GM23338 (cell line): ENCODE measurements around the gene TSEN2. TPM values are rescaled to one million over a fixed set of nuclear protein-coding genes. Genes with fewer than 3 reads are reported as not detected.

ENCODE experiments used
- ATAC-seq: fragments of 200-7000 bp; cut with Tn5 transposase; 3 replicates; pipeline ENCODE4 v1.9.1; 2020
- DNase-seq: peaks from one replicate; pipeline ENCODE4 v3.0.0-alpha.2; 2015; ENCODE audit warnings: low spot score
- H2AFZ ChIP-seq: fragments of 200-600 bp; sonication (generic); 2 replicates; pipeline ENCODE4 v1.8.0; 2016; ENCODE audit warnings: antibody characterized with exemption, mild to moderate bottlenecking, moderate library complexity
- H3F3A ChIP-seq: fragments of 200-600 bp; sonication (generic); replicated peaks from 2 replicates; pipeline ENCODE4 v1.8.0; 2017; ENCODE audit warnings: antibody characterized with exemption, mixed run types, low read depth
- H3K27ac ChIP-seq: fragments of 200-600 bp; sonication (generic); 2 replicates; pipeline ENCODE4 v1.6.1; 2016; ENCODE audit warnings: low read depth
- H3K27me3 ChIP-seq: fragments of 200-600 bp; sonication (generic); 2 replicates; pipeline ENCODE4 v1.8.0; 2016; ENCODE audit warnings: mild to moderate bottlenecking, mixed run types, moderate library complexity; ENCODE audit not compliant: insufficient read depth
- H3K36me3 ChIP-seq: fragments of 200-600 bp; sonication (generic); 2 replicates; pipeline ENCODE4 v1.8.0; 2016; ENCODE audit warnings: mild to moderate bottlenecking; ENCODE audit not compliant: insufficient read depth
- H3K4me1 ChIP-seq: fragments of 200-600 bp; sonication (generic); 2 replicates; pipeline ENCODE4 v1.8.0; 2016; ENCODE audit warnings: mild to moderate bottlenecking, moderate library complexity; ENCODE audit not compliant: insufficient read depth
- H3K4me2 ChIP-seq: fragments of 200-600 bp; sonication (generic); 2 replicates; pipeline ENCODE4 v1.7.1; 2017; ENCODE audit warnings: mixed run types
- H3K4me3 ChIP-seq: fragments of 200-600 bp; sonication (generic); 2 replicates; pipeline ENCODE4 v1.6.1; 2016; ENCODE audit warnings: mixed run types
- H3K79me2 ChIP-seq: fragments of 200-600 bp; sonication (generic); replicated peaks from 2 replicates; pipeline ENCODE4 v1.8.0; 2017; ENCODE audit warnings: mild to moderate bottlenecking; ENCODE audit not compliant: insufficient read depth
- H3K9me2 ChIP-seq: fragments of 200-600 bp; sonication (generic); 2 replicates; pipeline ENCODE4 v1.8.0; 2017; ENCODE audit not compliant: insufficient read depth
- H4K20me1 ChIP-seq: fragments of 200-600 bp; sonication (generic); replicated peaks from 2 replicates; pipeline ENCODE4 v1.8.0; 2017; ENCODE audit warnings: mild to moderate bottlenecking; ENCODE audit not compliant: insufficient read depth
- H3K27ac Mint-ChIP-seq: 2 replicates; pipeline ENCODE4 v1.8.0; 2020; ENCODE audit warnings: inconsistent platforms, mild to moderate bottlenecking, moderate library complexity, mixed read lengths
- H3K27me3 Mint-ChIP-seq: 3 replicates; pipeline ENCODE4 v1.8.0; 2022; ENCODE audit warnings: low read depth, mild to moderate bottlenecking, moderate library complexity, mixed read lengths, inconsistent platforms; ENCODE audit not compliant: insufficient read depth, poor library complexity
- H3K36me3 Mint-ChIP-seq: 3 replicates; pipeline ENCODE4 v1.8.0; 2021; ENCODE audit warnings: low read depth, mild to moderate bottlenecking, inconsistent platforms, moderate library complexity, mixed read lengths
- H3K4me1 Mint-ChIP-seq: 3 replicates; pipeline ENCODE4 v1.8.0; 2020; ENCODE audit warnings: mild to moderate bottlenecking, inconsistent platforms, mixed read lengths
- H3K4me3 Mint-ChIP-seq: 3 replicates; pipeline ENCODE4 v1.8.0; 2021; ENCODE audit warnings: moderate library complexity, mild to moderate bottlenecking, inconsistent platforms, mixed read lengths
- H3K9me3 Mint-ChIP-seq: 3 replicates; pipeline ENCODE4 v1.8.0; 2020; ENCODE audit warnings: moderate library complexity, mild to moderate bottlenecking, inconsistent platforms, mixed read lengths
- CREB1 ChIP-seq: fragments of 250-450 bp; sonication (Bioruptor Pico); IDR thresholded peaks from 2 replicates; pipeline ENCODE4 v1.5.0; 2020; ENCODE audit warnings: low read depth, mild to moderate bottlenecking, moderate library complexity
- ETS1 ChIP-seq: IDR thresholded peaks from 2 replicates; pipeline ENCODE4 v1.6.1; 2016; ENCODE audit warnings: antibody characterized with exemption
- EZH2 ChIP-seq: fragments of 200-600 bp; sonication (generic); IDR thresholded peaks from one replicate; pipeline ENCODE4 v1.8.0; 2017; ENCODE audit warnings: antibody characterized with exemption, mild to moderate bottlenecking, low read depth; ENCODE audit not compliant: unreplicated experiment
- EZH2phosphoT487 ChIP-seq: fragments of 200-600 bp; sonication (generic); IDR thresholded peaks from one replicate; pipeline ENCODE4 v1.8.1; 2018; ENCODE audit warnings: antibody characterized with exemption; ENCODE audit not compliant: unreplicated experiment
- NANOG ChIP-seq: IDR thresholded peaks from 2 replicates; pipeline ENCODE4 v1.6.1; 2016; ENCODE audit warnings: antibody characterized with exemption, borderline replicate concordance
- POLR2AphosphoS5 ChIP-seq: IDR thresholded peaks from 2 replicates; pipeline ENCODE4 v1.6.1; 2016; ENCODE audit warnings: antibody characterized with exemption, low read depth
- ZNF114 ChIP-seq: fragments of 250-450 bp; sonication (Bioruptor Pico); IDR thresholded peaks from 2 replicates; pipeline ENCODE4 v1.5.0; 2020; ENCODE audit warnings: mild to moderate bottlenecking, moderate library complexity
- ZNF331 ChIP-seq: fragments of 250-450 bp; sonication (Bioruptor Pico); IDR thresholded peaks from 2 replicates; pipeline ENCODE4 v1.5.0; 2020; ENCODE audit warnings: low read depth, mild to moderate bottlenecking, moderate library complexity
- polyA plus RNA-seq: library from polyadenylated mRNA; unstranded; fragments of >200 nt; fragmentation: Nextera tagmentation; extraction: Ambion mirVana; gene quantifications from 2 replicates; pipeline ENCODE4 v1.2.1, GENCODE V29; 2016
- total RNA-seq: library from RNA; depleted of rRNA; stranded (reverse); fragments of >200 nt; shearing (Covaris generic); gene quantifications from 2 replicates; pipeline ENCODE4 v1.2.3, GENCODE V29; 2014
- TF ChIP-seq, protein P1 (sequence below), 2 experiments: fragments of 200-600 bp in 1 of 2; sonication (generic) in 1 of 2; conservative IDR thresholded peaks; 2 replicates each; pipeline versions ENCODE4 v1.5.1 to v1.6.1; 2016 to 2017; ENCODE audit warnings: antibody characterized with exemption in 2 of 2, low read depth in 2 of 2, mild to moderate bottlenecking in 2 of 2, moderate library complexity in 1 of 2
- TF ChIP-seq, protein P2 (sequence below): IDR thresholded peaks from one replicate; pipeline ENCODE4 v1.6.1; 2018; ENCODE audit warnings: antibody characterized with exemption; ENCODE audit not compliant: unreplicated experiment

The TSEN2 gene
- total and polyA plus RNA-seq, 2 experiments from 2014 or later, result 27.7 to 30.0 TPM

DNA sequence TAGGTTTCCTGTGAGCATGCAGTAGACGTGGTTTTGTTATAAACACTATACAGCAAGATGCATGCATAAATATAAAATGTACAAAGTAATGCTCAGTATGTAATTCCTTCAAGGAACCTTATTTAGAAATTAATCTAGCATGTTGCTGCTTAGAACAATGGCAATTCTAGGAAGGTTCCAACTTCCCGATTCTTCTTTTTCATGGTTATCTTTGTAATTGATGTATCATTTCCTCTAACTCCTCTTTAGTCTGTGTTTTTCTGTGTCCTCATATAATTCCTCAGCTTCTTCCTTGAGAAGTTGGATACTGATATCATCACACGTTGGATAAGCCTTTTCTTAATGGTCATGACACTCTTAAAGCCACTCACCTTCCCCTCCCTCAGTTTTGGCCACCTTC lies 3.5 kb downstream of the TSEN2 start (continued):
- TF ChIP-seq, protein P1, sequence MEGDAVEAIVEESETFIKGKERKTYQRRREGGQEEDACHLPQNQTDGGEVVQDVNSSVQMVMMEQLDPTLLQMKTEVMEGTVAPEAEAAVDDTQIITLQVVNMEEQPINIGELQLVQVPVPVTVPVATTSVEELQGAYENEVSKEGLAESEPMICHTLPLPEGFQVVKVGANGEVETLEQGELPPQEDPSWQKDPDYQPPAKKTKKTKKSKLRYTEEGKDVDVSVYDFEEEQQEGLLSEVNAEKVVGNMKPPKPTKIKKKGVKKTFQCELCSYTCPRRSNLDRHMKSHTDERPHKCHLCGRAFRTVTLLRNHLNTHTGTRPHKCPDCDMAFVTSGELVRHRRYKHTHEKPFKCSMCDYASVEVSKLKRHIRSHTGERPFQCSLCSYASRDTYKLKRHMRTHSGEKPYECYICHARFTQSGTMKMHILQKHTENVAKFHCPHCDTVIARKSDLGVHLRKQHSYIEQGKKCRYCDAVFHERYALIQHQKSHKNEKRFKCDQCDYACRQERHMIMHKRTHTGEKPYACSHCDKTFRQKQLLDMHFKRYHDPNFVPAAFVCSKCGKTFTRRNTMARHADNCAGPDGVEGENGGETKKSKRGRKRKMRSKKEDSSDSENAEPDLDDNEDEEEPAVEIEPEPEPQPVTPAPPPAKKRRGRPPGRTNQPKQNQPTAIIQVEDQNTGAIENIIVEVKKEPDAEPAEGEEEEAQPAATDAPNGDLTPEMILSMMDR (conservative IDR thresholded peaks at IDR 0.05; ENCODE audit: low read depth in 2 of 2), result no peak

- Mint-ChIP-seq H3K4me1 (peaks cover 15% of the 10 kb centered on the region), H3K9me3 (no peaks in the 10 kb centered on the region), H3K36me3 (peaks cover 38% of the 10 kb centered on the region), H3K27me3 (peaks cover 6% of the 10 kb centered on the region), H3K4me3 (no peak overlapping the region), H3K27ac (peak overlapping the region; percentile 41; the same call in 1 of the 2 replicates)
- H4K20me1 ChIP-seq, result peaks cover 12% of the 10 kb centered on the region; the same call in 1 of the 2 replicates
- no peak for TF ChIP-seq NANOG
- TF ChIP-seq EZH2, result no peak
- ATAC-seq (no peak), DNase-seq (no peak)
- peaks cover 31% of the 10 kb centered on the region for H3K36me3 ChIP-seq
- no peak overlapping the region for H3K4me3 ChIP-seq
- no peak overlapping the region for H3K4me2 ChIP-seq
- H3K79me2 ChIP-seq, result peaks cover 39% of the 10 kb centered on the region
- H3F3A ChIP-seq, result no peaks in the 10 kb centered on the region
- no peak overlapping the region for H2AFZ ChIP-seq
- no peaks in the 10 kb centered on the region for H3K9me2 ChIP-seq
- H3K4me1 ChIP-seq, result peaks cover 10% of the 10 kb centered on the region; the same call in 1 of the 2 replicates
- peak overlapping the region; percentile 26; the same call in 1 of the 2 replicates for H3K27ac ChIP-seq
- H3K27me3 ChIP-seq, result no peaks in the 10 kb centered on the region
Observed at GRCh38 chr3:12489368-12489767, 5.1 kb downstream of the TSEN2 start.

DNA sequence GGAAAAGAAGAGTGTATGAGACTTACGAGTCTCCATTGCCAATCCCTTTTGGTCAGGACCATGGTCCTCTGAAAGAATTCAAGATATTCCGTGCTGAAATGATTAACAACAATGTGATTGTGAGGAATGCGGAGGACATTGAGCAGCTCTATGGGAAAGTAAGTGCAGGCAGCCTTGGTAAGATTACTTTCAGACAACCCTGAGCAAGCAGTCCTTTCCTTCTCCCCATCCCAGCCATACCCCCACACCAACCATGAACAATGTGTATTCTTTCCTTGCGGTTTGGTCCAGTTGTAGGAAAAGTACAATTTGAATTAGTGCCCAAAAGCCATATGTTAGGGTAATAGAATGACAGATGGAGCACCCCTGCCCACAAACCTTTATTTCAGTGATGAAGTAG lies 5.6 kb downstream of the TSEN2 start:
- DNase-seq (peak; percentile 11), ATAC-seq (no peak)
- H3K36me3 ChIP-seq, result peaks cover 31% of the 10 kb centered on the region
- no peaks in the 10 kb centered on the region for H3K9me2 ChIP-seq
- H3K36me3 Mint-ChIP-seq, result peaks cover 40% of the 10 kb centered on the region
- H4K20me1 ChIP-seq, result peaks cover 12% of the 10 kb centered on the region; the same call in 1 of the 2 replicates
- TF ChIP-seq NANOG (no peak), ZNF114 (no peak), ZNF331 (CRISPR knock-in tag) (no peak), CREB1 (CRISPR knock-in tag) (no peak), EZH2phosphoT487 (no peak), ETS1 (no peak), POLR2AphosphoS5 (no peak)
- TF ChIP-seq, protein P2, sequence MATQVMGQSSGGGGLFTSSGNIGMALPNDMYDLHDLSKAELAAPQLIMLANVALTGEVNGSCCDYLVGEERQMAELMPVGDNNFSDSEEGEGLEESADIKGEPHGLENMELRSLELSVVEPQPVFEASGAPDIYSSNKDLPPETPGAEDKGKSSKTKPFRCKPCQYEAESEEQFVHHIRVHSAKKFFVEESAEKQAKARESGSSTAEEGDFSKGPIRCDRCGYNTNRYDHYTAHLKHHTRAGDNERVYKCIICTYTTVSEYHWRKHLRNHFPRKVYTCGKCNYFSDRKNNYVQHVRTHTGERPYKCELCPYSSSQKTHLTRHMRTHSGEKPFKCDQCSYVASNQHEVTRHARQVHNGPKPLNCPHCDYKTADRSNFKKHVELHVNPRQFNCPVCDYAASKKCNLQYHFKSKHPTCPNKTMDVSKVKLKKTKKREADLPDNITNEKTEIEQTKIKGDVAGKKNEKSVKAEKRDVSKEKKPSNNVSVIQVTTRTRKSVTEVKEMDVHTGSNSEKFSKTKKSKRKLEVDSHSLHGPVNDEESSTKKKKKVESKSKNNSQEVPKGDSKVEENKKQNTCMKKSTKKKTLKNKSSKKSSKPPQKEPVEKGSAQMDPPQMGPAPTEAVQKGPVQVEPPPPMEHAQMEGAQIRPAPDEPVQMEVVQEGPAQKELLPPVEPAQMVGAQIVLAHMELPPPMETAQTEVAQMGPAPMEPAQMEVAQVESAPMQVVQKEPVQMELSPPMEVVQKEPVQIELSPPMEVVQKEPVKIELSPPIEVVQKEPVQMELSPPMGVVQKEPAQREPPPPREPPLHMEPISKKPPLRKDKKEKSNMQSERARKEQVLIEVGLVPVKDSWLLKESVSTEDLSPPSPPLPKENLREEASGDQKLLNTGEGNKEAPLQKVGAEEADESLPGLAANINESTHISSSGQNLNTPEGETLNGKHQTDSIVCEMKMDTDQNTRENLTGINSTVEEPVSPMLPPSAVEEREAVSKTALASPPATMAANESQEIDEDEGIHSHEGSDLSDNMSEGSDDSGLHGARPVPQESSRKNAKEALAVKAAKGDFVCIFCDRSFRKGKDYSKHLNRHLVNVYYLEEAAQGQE, result no peak
- H3K79me2 ChIP-seq, result peaks cover 39% of the 10 kb centered on the region
- no peaks in the 10 kb centered on the region for H3K27me3 ChIP-seq
- H2AFZ ChIP-seq, result no peak overlapping the region
- H3K4me1 Mint-ChIP-seq, result peaks cover 15% of the 10 kb centered on the region
- no peak overlapping the region for H3K27ac ChIP-seq
- H3K9me3 Mint-ChIP-seq, result no peaks in the 10 kb centered on the region
- no peak overlapping the region for H3K4me3 Mint-ChIP-seq
- H3K27me3 Mint-ChIP-seq, result peaks cover 2% of the 10 kb centered on the region
- no peaks in the 10 kb centered on the region for H3F3A ChIP-seq
- no peak overlapping the region for H3K4me2 ChIP-seq
- H3K27ac Mint-ChIP-seq, result peak overlapping the region; percentile 41; the same call in 1 of the 2 replicates
- peaks cover 10% of the 10 kb centered on the region; the same call in 1 of the 2 replicates for H3K4me1 ChIP-seq
- no peak overlapping the region for H3K4me3 ChIP-seq
